Loucy (cell line): ENCODE measurements around the gene FGF5.

ENCODE experiments used
- CTCF ChIP-seq: fragments of 200-600 bp; sonication (generic); conservative IDR thresholded peaks from 2 replicates; pipeline ENCODE4 v1.5.1; 2014; ENCODE audit warnings: mild to moderate bottlenecking, antibody characterized with exemption, low read length
- EZH2phosphoT487 ChIP-seq: fragments of 200-600 bp; IDR thresholded peaks from 2 replicates; pipeline ENCODE4 v1.6.1; 2018; ENCODE audit warnings: antibody characterized with exemption, mild to moderate bottlenecking, moderate library complexity, borderline replicate concordance

GRCh38 chr4:80308466-80308822, 42.0 kb downstream of the FGF5 start:
- TF ChIP-seq CTCF (no peak), EZH2phosphoT487 (no peak)
